NT2/D1 (cell line): ENCODE results near the gene MTERF2.

ENCODE experiments used
- SUZ12 ChIP-seq: IDR thresholded peaks from 2 replicates; pipeline ENCODE4 v1.6.1; 2011; ENCODE audit not compliant: insufficient read length, insufficient read depth; ENCODE audit errors: extremely low read depth
- ZNF274 ChIP-seq: IDR thresholded peaks from 2 replicates; pipeline ENCODE4 v1.6.1; 2011; ENCODE audit warnings: mild to moderate bottlenecking, low read depth, low read length

DNA sequence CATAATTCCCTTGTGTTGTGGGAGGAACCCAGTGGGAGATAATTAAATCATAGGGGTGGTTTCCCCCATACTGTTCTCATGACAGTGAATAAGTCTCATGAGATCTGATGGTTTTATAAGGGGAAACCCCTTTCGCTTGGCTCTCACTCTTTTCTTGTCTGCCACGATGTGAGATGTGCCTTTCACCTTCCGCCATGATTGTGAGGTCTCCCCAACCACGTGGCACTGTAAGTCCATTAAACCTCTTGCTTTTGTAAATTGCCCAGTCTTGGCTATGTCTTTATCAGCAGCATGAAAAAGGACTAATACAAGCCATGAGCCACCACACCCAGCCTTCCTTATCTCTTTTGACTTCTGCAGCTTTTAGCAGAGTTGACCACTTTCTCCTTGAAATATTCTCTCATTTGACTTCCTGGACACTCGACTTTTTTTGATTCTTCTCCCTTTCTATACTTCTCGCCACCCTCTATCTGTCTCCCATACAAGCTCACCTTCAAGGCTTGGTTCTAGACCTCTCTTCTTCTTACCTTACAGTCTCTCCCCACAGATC lies 2.3 kb downstream of the MTERF2 start:
- TF ChIP-seq ZNF274 (no peak), SUZ12 (no peak)
